Kidney (tissue), 14 donors: ENCODE measurements around the gene USB1. TPM values are rescaled to one million over a fixed set of nuclear protein-coding genes. Genes with fewer than 3 reads are reported as not detected.

Source experiments
- DNase-seq, 5 donors: peaks; one replicate each; pipeline ENCODE4 v3.0.0-alpha.2; 2013 to 2020
- FAIRE-seq: peaks from 2 replicates; lab custom pipeline; 2012; peaks lifted over from hg19 to GRCh38; lab: Jason Lieb, UNC
- H3K27ac ChIP-seq, 2 donors: one replicate each; pipeline ENCODE4 v1.7.0; 2013; ENCODE audit warnings: low read depth in 2 of 2, low read length in 2 of 2, inconsistent platforms in 1 of 2
- H3K27me3 ChIP-seq: one replicate; pipeline ENCODE4 v1.7.1; 2013; ENCODE audit warnings: low read length, inconsistent platforms; ENCODE audit not compliant: control insufficient read depth, insufficient read depth
- H3K36me3 ChIP-seq, 3 donors: one replicate each; pipeline versions ENCODE4 v1.7.0 to v1.7.1; 2013; ENCODE audit warnings: low read length in 3 of 3, control low read depth in 1 of 3, inconsistent platforms in 1 of 3; ENCODE audit not compliant: insufficient read depth in 3 of 3, control insufficient read depth in 2 of 3
- H3K4me1 ChIP-seq, 3 donors: one replicate each; pipeline versions ENCODE4 v1.7.0 to v1.7.1; 2013; ENCODE audit warnings: low read length in 3 of 3, inconsistent platforms in 1 of 3, low read depth in 1 of 3; ENCODE audit not compliant: control insufficient read depth in 2 of 3, insufficient read depth in 2 of 3
- H3K4me3 ChIP-seq, 3 donors: one replicate each; pipeline versions ENCODE4 v1.7.0 to v1.8.1; 2013; ENCODE audit warnings: low read length in 3 of 3, control low read depth in 1 of 3, inconsistent platforms in 1 of 3
- H3K9ac ChIP-seq, 3 donors: one replicate each; pipeline versions ENCODE4 v1.7.0 to v1.7.1; 2013; ENCODE audit warnings: low read length in 3 of 3, control low read depth in 1 of 3, inconsistent platforms in 1 of 3
- H3K9me3 ChIP-seq, 3 donors: one replicate each; pipeline versions ENCODE4 v1.7.0 to v1.7.1; 2013; ENCODE audit warnings: low read length in 3 of 3, control low read depth in 1 of 3, inconsistent platforms in 1 of 3; ENCODE audit not compliant: control insufficient read depth in 2 of 3, insufficient read depth in 1 of 3
- CTCF ChIP-seq: IDR thresholded peaks from 3 replicates; pipeline ENCODE4 v1.5.1; 2012; ENCODE audit warnings: mild to moderate bottlenecking, moderate library complexity, borderline replicate concordance; ENCODE audit not compliant: insufficient read depth; ENCODE audit errors: extremely low read depth
- intact Hi-C: fragments of 100-400 bp; cut with DNase I; formaldehyde crosslinking; loops from one replicate; pipeline ENCODE4 v1.11.1; 2022
- polyA plus RNA-seq: library from polyadenylated mRNA; stranded (reverse); fragments of 350-450 nt; fragmentation: Illumina TruSeq; extraction: RNeasy Lipid Tissue Mini Kit (QIAGEN cat#74804); gene quantifications from one replicate; pipeline ENCODE4 v1.2.3, GENCODE V29; 2014; ENCODE audit warnings: low read depth, low replicate concordance; ENCODE audit not compliant: insufficient read depth
- total RNA-seq: library from RNA; stranded (reverse); fragmentation: NEBNext Ultra II Directional; extraction: Animal tissue kit (Norgen Biotek cat#: 25700); gene quantifications from one replicate; pipeline ENCODE4 v1.2.1, GENCODE V29; 2021
- donor health status: control.
- donor health status: control.
- donor health status: control.
- donor health status: control.
- donor health status: control.
- donor health status: DM: yes; HTN: yes; CAD: no.
- donor health status: Normal renal cell carcinoma (clear cell type).

The USB1 gene
- total and polyA plus RNA-seq, 2 donors from 2014 or later, result 18.3 to 32.8 TPM

DNA sequence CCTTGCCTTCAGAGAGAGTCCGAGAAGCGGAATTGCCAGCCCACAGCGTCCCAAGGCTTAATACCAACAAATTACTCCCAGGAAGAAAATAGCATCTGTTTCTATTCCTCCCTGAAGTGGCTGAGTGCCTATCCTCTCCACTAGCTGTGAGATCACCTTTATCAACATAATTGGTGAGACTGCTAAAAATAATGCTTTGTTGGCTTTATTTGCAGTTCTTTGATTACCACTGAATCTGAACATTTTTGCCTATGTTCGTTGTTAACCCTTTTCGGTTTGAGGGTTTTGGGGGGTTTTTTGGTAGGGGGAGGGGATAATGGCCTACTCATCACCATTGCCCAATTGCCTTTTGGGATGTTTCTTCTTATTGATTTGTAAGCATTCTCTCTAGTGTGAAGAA, 55.4 kb downstream of the USB1 start:
- H3K4me1 ChIP-seq, result no peaks in the 10 kb centered on the region
- no peaks in the 10 kb centered on the region for H3K9me3 ChIP-seq
- FAIRE-seq, result no peak
- no peaks in the 10 kb centered on the region for H3K36me3 ChIP-seq
- H3K9ac ChIP-seq, result no peak overlapping the region
- no peak for TF ChIP-seq CTCF
- no peak for DNase-seq
- H3K27ac ChIP-seq, result no peak overlapping the region
- intact Hi-C loops, result no loop called here
- H3K27me3 ChIP-seq, result no peaks in the 10 kb centered on the region
- H3K4me3 ChIP-seq, result no peak overlapping the region

DNA sequence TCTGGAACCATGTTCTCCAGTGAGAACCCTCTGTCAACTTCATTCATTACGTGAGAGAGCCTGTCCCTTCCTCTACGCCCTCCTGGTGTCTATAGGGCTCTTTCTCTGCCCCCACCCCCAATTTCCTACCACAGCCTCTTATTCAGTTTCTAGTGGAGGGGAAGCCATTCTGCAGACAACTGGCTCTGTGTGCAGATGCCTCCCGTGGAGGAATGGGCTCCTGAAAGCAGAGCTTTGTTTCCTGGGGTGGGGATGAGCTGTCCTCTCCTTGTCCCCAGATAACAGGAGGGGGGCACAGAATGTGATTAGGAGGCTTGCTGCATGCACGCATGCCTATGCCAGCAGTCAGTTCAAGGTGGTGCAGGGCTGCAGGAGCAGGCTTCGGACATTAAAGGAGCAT, 55.9 kb downstream of the USB1 start:
- TF ChIP-seq CTCF, result no peak
- no peaks in the 10 kb centered on the region for H3K9me3 ChIP-seq
- no peak overlapping the region for H3K9ac ChIP-seq
- no peaks in the 10 kb centered on the region for H3K27me3 ChIP-seq
- DNase-seq, result no peak
- FAIRE-seq, result no peak
- H3K27ac ChIP-seq, result no peak overlapping the region
- H3K4me3 ChIP-seq, result no peak overlapping the region
- no peaks in the 10 kb centered on the region for H3K36me3 ChIP-seq
- intact Hi-C loops, result no loop called here
- H3K4me1 ChIP-seq, result no peaks in the 10 kb centered on the region

DNA sequence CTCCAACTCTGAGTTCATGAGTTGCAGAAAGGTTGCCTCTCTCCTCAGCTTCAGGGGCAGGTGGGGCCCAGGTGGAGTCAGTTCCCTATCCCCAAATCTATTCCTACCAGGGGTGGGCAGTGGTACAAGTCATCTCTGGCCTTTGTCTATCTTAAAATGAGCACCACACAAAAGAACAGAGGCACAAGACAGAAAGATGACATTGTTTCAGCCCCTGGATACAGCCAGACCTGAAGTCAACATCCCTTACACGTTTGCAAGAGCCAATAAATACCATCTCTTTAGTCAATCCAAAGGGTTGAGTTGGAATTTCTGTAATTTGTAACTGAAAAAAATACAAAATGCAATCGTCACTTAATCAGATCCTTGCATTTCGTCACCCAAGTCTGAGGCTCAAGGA, 56.6 kb downstream of the USB1 start:
- intact Hi-C loops, result no loop called here
- no peaks in the 10 kb centered on the region for H3K4me1 ChIP-seq
- no peaks in the 10 kb centered on the region for H3K9me3 ChIP-seq
- DNase-seq (no peak), FAIRE-seq (no peak)
- H3K36me3 ChIP-seq, result no peaks in the 10 kb centered on the region
- H3K27me3 ChIP-seq, result no peaks in the 10 kb centered on the region
- TF ChIP-seq CTCF, result no peak
- no peak overlapping the region for H3K9ac ChIP-seq
- no peak overlapping the region for H3K4me3 ChIP-seq
- H3K27ac ChIP-seq, result no peak overlapping the region

DNA sequence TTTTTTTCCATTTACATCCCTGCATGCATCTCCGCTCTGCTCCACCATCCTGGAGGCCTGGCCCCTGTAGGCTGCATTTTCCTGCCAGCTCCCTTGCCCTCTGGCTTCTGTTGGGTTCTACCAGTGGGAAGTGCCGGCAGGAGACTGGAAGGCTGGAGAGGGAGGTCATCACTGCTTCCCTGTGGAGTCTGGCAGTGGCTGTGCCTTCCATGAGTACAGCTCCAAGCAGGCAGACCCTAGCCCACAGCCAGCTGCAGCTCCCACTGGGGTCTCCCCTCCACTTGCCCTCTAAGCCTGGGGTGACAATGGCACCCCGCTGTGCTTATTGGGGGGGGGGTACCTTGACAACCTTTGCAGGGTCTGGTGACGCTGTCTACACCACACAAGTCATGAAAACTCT, 61.6 kb downstream of the USB1 start:
- Histone ChIP-seq H3K4me3 (no peak overlapping the region), H3K9me3 (no peaks in the 10 kb centered on the region), H3K27me3 (no peaks in the 10 kb centered on the region), H3K27ac (no peak overlapping the region), H3K9ac (no peak overlapping the region), H3K4me1 (no peaks in the 10 kb centered on the region), H3K36me3 (no peaks in the 10 kb centered on the region)
- no peak for FAIRE-seq
- TF ChIP-seq CTCF, result no peak
- DNase-seq, result no peak
- intact Hi-C loops, result no loop called here
